Activated CD4-positive, alpha-beta T cell treated with anti-CD3 and anti-CD28 coated beads for 1 hour (primary cell): ENCODE measurements around the gene GON7.
A peak's percentile ranks its signal among the peaks of the same experiment; 100 is the strongest.
"Not testable (repeated sequence)": the region's sequence is repeated elsewhere in the genome, so short reads cannot be mapped to it uniquely, and the experiment has no call there.

Experiments used
- DNase-seq: peaks from one replicate; pipeline ENCODE4 v3.0.0-alpha.2; 2020

GON7 gene

GRCh38 chr14:93195316-93195999, 11.4 kb downstream of the GON7 start:
- no peak for DNase-seq

- DNase-seq = no peak
Measured at GRCh38 chr14:93186956-93187355, 19.9 kb downstream of the GON7 start.

GRCh38 chr14:93186466-93186865, 20.4 kb downstream of the GON7 start:
- DNase-seq = no peak

- no peak for DNase-seq
Measured at GRCh38 chr14:93185349-93185720, 21.5 kb downstream of the GON7 start.

GRCh38 chr14:93184391-93185348, 22.2 kb downstream of the GON7 start, which contains the start of the genes LYSET and MOAP1:
Gene LYSET, plus strand, starts transcription at chr14:93185317. Its CDS starts 89 bp downstream, at chr14:93185406.
Gene MOAP1, minus strand, starts transcription at chr14:93184897. Its CDS starts 655 bp downstream, at chr14:93184242.
- peak; percentile 86 for DNase-seq

- DNase-seq = no peak
Measured at GRCh38 chr14:93183596-93184317, 23.1 kb downstream of the GON7 start.

- DNase-seq = no peak
Measured at GRCh38 chr14:93175492-93175891, 31.4 kb downstream of the GON7 start.

GRCh38 chr14:93174731-93175130, 32.1 kb downstream of the GON7 start:
- DNase-seq = not testable (repeated sequence)

- no peak for DNase-seq
Measured at GRCh38 chr14:93173943-93174395, 32.9 kb downstream of the GON7 start.

- no peak for DNase-seq
Measured at GRCh38 chr14:93171376-93171775, 35.5 kb downstream of the GON7 start.

- not testable (repeated sequence) for DNase-seq
Measured at GRCh38 chr14:93170141-93170540, 36.7 kb downstream of the GON7 start.

- DNase-seq = not testable (repeated sequence)
Measured at GRCh38 chr14:93169619-93170018, 37.2 kb downstream of the GON7 start.

GRCh38 chr14:93168610-93169009, 38.3 kb downstream of the GON7 start:
- DNase-seq = not testable (repeated sequence)

GRCh38 chr14:93165271-93166265, 41.3 kb downstream of the GON7 start:
- DNase-seq = not testable (repeated sequence)

GRCh38 chr14:93163564-93163963, 43.3 kb downstream of the GON7 start:
- no peak for DNase-seq

- DNase-seq = no peak
Measured at GRCh38 chr14:93161411-93161940, 45.4 kb downstream of the GON7 start.

- no peak for DNase-seq
Measured at GRCh38 chr14:93160353-93160801, 46.5 kb downstream of the GON7 start.

- DNase-seq = not testable (repeated sequence)
Measured at GRCh38 chr14:93159625-93160352, 47.1 kb downstream of the GON7 start.

- DNase-seq = not testable (repeated sequence)
Measured at GRCh38 chr14:93158349-93158748, 48.5 kb downstream of the GON7 start.

GRCh38 chr14:93156693-93157369, 50.0 kb downstream of the GON7 start:
- DNase-seq = no peak
